Hepatocyte (in vitro differentiated cells): ENCODE data around the gene DIMT1. TPM values are rescaled to one million over a fixed set of nuclear protein-coding genes. Genes with fewer than 3 reads are reported as not detected.

Source experiments
- DNase-seq: peaks from one replicate; pipeline ENCODE4 v3.0.0-alpha.2; 2016; ENCODE audit warnings: low spot score
- H2AFZ ChIP-seq: fragments of 200-600 bp; sonication (generic); 2 replicates; pipeline ENCODE4 v1.6.0; 2016; ENCODE audit warnings: antibody characterized with exemption, mild to moderate bottlenecking
- H3K27ac ChIP-seq: fragments of 200-600 bp; sonication (generic); 2 replicates; pipeline ENCODE4 v1.5.1; 2016; ENCODE audit warnings: mild to moderate bottlenecking
- H3K27me3 ChIP-seq: fragments of 200-600 bp; sonication (generic); 2 replicates; pipeline ENCODE4 v1.6.1; 2016
- H3K36me3 ChIP-seq: fragments of 200-600 bp; sonication (generic); replicated peaks from 2 replicates; pipeline ENCODE4 v1.5.1; 2016; ENCODE audit warnings: low read depth; ENCODE audit not compliant: insufficient read depth
- H3K4me1 ChIP-seq: fragments of 200-600 bp; sonication (generic); 2 replicates; pipeline ENCODE4 v1.5.1; 2016; ENCODE audit warnings: mild to moderate bottlenecking, moderate library complexity; ENCODE audit not compliant: insufficient read depth
- H3K4me2 ChIP-seq: fragments of 200-600 bp; sonication (generic); 2 replicates; pipeline ENCODE4 v1.6.0; 2016
- H3K4me3 ChIP-seq: fragments of 200-600 bp; sonication (generic); 2 replicates; pipeline ENCODE4 v1.5.1; 2016; ENCODE audit warnings: mild to moderate bottlenecking
- H3K79me2 ChIP-seq: fragments of 200-600 bp; sonication (generic); 2 replicates; pipeline ENCODE4 v1.6.0; 2017; ENCODE audit warnings: mild to moderate bottlenecking
- H3K9me2 ChIP-seq: fragments of 200-600 bp; sonication (generic); replicated peaks from 2 replicates; pipeline ENCODE4 v1.6.0; 2017; ENCODE audit warnings: mild to moderate bottlenecking; ENCODE audit not compliant: insufficient read depth
- H3K9me3 ChIP-seq: fragments of 200-600 bp; sonication (generic); 2 replicates; pipeline ENCODE4 v1.5.1; 2016; ENCODE audit warnings: low read depth, mild to moderate bottlenecking
- H4K20me1 ChIP-seq: fragments of 200-600 bp; sonication (generic); 2 replicates; pipeline ENCODE4 v1.6.0; 2016; ENCODE audit warnings: mild to moderate bottlenecking; ENCODE audit not compliant: insufficient read depth, poor library complexity, severe bottlenecking
- CTCF ChIP-seq: fragments of 200-600 bp; sonication (generic); IDR thresholded peaks from 2 replicates; pipeline ENCODE4 v1.5.1; 2016; ENCODE audit warnings: antibody characterized with exemption, mild to moderate bottlenecking; ENCODE audit not compliant: poor library complexity
- EZH2 ChIP-seq: fragments of 200-600 bp; sonication (generic); IDR thresholded peaks from 2 replicates; pipeline ENCODE4 v1.6.1; 2016; ENCODE audit warnings: antibody characterized with exemption, mild to moderate bottlenecking, borderline replicate concordance
- EZH2phosphoT487 ChIP-seq: fragments of 200-600 bp; sonication (generic); IDR thresholded peaks from one replicate; pipeline ENCODE4 v1.6.1; 2018; ENCODE audit warnings: antibody characterized with exemption, mild to moderate bottlenecking, low read depth, moderate library complexity; ENCODE audit not compliant: unreplicated experiment, severe bottlenecking
- WGBS: methylation state at CpG from one replicate; pipeline ENCODE4 v1.1.6; 2016; ENCODE audit warnings: low lambda C conversion rate; ENCODE audit errors: missing lambda C conversion rate; 5-methylcytosine and 5-hydroxymethylcytosine counted together
- polyA plus RNA-seq: library from polyadenylated mRNA; unstranded; fragments of >200 nt; fragmentation: Nextera tagmentation; extraction: Ambion mirVana; gene quantifications from 2 replicates; pipeline ENCODE4 v1.2.1, GENCODE V29; 2016
- total RNA-seq: library from RNA; depleted of rRNA; stranded (reverse); fragments of >200 nt; gene quantifications from 2 replicates; pipeline ENCODE4 v1.2.3, GENCODE V29; 2014

Gene DIMT1
- total and polyA plus RNA-seq, 2 experiments from 2014 or later: 23.5 to 25.7 TPM

- Histone ChIP-seq H3K27me3 (no peaks in the 10 kb centered on the region), H3K79me2 (no peaks in the 10 kb centered on the region), H3K27ac (peak overlapping the region; percentile 46), H3K9me2 (no peaks in the 10 kb centered on the region), H3K36me3 (no peaks in the 10 kb centered on the region), H3K4me2 (peak overlapping the region; percentile 1), H2AFZ (no peak overlapping the region), H3K9me3 (no peaks in the 10 kb centered on the region), H3K4me1 (no peaks in the 10 kb centered on the region), H4K20me1 (no peaks in the 10 kb centered on the region), H3K4me3 (no peak overlapping the region)
- no peak for TF ChIP-seq CTCF
- no peak for TF ChIP-seq EZH2
- no peak for TF ChIP-seq EZH2phosphoT487
- no peak for DNase-seq
- 88% methylated on average over 2 of the region's 2 CpGs for WGBS
These were observed 17.8 kb downstream of the DIMT1 start for GRCh38 chr5:62385816-62386400.

- Histone ChIP-seq H3K9me2 (no peaks in the 10 kb centered on the region), H3K27me3 (no peaks in the 10 kb centered on the region), H3K4me2 (peak overlapping the region; percentile 26), H2AFZ (no peak overlapping the region), H3K27ac (peak overlapping the region; percentile 46), H3K79me2 (no peaks in the 10 kb centered on the region), H4K20me1 (no peaks in the 10 kb centered on the region), H3K4me1 (no peaks in the 10 kb centered on the region), H3K36me3 (no peaks in the 10 kb centered on the region), H3K9me3 (no peaks in the 10 kb centered on the region), H3K4me3 (no peak overlapping the region)
- no peak for TF ChIP-seq EZH2
- no peak for TF ChIP-seq CTCF
- no peak for TF ChIP-seq EZH2phosphoT487
- no peak for DNase-seq
- 64% methylated on average over 4 of the region's 4 CpGs for WGBS
These were observed 18.6 kb downstream of the DIMT1 start for GRCh38 chr5:62385131-62385530.

- no peaks in the 10 kb centered on the region for H3K36me3 ChIP-seq
- DNase-seq: peak; percentile 19
- 77% methylated on average over 3 of the region's 3 CpGs for WGBS
These were observed 27.6 kb downstream of the DIMT1 start for GRCh38 chr5:62376064-62376463.

More at GRCh38 chr5:62376064-62376463, 27.6 kb downstream of the DIMT1 start:
- H2AFZ ChIP-seq: no peak overlapping the region
- H4K20me1 ChIP-seq: no peaks in the 10 kb centered on the region
- no peaks in the 10 kb centered on the region for H3K9me2 ChIP-seq
- no peak for TF ChIP-seq CTCF
- H3K27ac ChIP-seq: peak overlapping the region; percentile 24
- H3K9me3 ChIP-seq: no peaks in the 10 kb centered on the region
- no peaks in the 10 kb centered on the region for H3K27me3 ChIP-seq
- no peak overlapping the region for H3K4me2 ChIP-seq
- no peaks in the 10 kb centered on the region for H3K4me1 ChIP-seq
- H3K79me2 ChIP-seq: no peaks in the 10 kb centered on the region
- H3K4me3 ChIP-seq: no peak overlapping the region
